ENCODE measurements around the gene CXorf51B. TPM values are rescaled to one million over a fixed set of nuclear protein-coding genes. Genes with fewer than 3 reads are reported as not detected.
"Not testable (repeated sequence)": the region's sequence is repeated elsewhere in the genome, so short reads cannot be mapped to it uniquely, and the experiment has no call there.

Gene CXorf51B
- total RNA-seq, result not detected
- long read RNA-seq, result 0 reads

- ATAC-seq; DNase-seq; intact Hi-C loops (cut with DNase I): not testable (repeated sequence)
Measured at GRCh38 chrX:146809471-146809870, at the start of gene CXorf51B. Gene CXorf51B (plus strand): TSS chrX:146809771. CDS start chrX:146809792, 21 bp downstream.

GRCh38 chrX:146814644-146815043 lies 5.1 kb downstream of the CXorf51B start, which contains the start of gene CXorf51A:
Gene CXorf51A (minus strand): TSS chrX:146814744. CDS start chrX:146814723, 21 bp downstream.
- intact Hi-C loops (cut with DNase I); ATAC-seq: not testable (repeated sequence)

GRCh38 chrX:146831994-146832393 lies 22.4 kb downstream of the CXorf51B start:
- DNase-seq (no peak), ATAC-seq (no peak)
- intact Hi-C loops (cut with DNase I), result no loop called here

More at GRCh38 chrX:146814644-146815043, 5.1 kb downstream of the CXorf51B start, which contains the start of gene CXorf51A:
- not testable (repeated sequence) for DNase-seq

GRCh38 chrX:146854281-146854680 lies 44.7 kb downstream of the CXorf51B start:
- DNase-seq, result no peak

More at GRCh38 chrX:146854281-146854680, 44.7 kb downstream of the CXorf51B start:
- intact Hi-C loops (cut with DNase I), result no loop called here
- ATAC-seq, result no peak

Other genes with a start within 250 kb of the CXorf51B start
- not detected for gene CXorf51A, start 5.0 kb downstream of the CXorf51B start, total RNA-seq